Measurements from ENCODE around the gene RPL18A. TPM values are rescaled to one million over a fixed set of nuclear protein-coding genes. Genes with fewer than 3 reads are reported as not detected.

Gene RPL18A
- total RNA-seq, 1 experiment from 2014 or later, result 1,852 TPM

DNA sequence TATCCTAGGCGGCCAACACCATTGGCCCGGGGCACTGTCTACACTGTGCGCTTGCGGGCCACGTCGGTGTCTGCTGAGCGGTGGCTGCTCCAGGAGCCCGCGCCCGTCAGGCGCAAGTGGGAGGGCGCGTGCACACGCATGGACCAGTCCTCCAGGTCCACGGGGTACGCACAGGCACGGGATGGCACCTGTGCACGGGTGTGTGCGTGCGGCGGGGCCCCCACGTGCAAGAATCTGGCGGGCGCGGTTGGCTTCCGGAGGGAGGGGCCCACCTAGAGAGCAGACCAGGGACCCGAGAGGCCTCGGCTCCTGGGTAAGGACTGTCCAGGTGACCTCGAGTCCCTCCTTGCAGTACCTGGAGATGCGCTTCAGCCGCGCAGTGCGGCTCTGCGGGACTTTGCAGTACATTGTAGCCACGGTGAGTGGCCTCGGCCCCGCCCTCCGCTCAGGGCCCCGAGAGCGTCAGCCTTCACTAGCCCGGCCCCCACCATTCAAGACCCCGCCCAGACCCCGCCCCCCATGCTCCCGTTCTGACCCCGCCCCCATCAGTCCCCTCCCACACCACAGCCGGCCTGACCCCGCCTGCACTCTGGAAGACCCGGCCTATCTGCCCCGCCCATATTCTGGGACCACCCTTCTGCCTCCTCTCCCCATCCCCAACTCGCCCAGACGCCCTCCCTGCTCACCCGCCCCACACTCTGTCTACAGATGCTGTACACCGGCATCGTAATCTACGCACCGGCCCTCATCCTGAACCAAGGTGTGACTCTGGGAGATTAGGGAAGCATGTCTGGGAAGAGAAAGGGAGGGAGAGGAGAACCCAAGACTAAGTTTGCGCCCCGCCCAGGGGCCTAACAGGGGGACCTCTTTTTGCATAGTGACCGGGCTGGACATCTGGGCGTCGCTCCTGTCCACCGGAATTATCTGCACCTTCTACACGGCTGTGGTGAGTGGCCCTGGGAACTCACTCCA, 14.4 kb downstream of the RPL18A start:
- Histone ChIP-seq H3K36me3 (ENCODE audit: insufficient read depth, low read length, poor library complexity, severe bottlenecking) (no peaks in the 10 kb centered on the region), H3K9me3 (ENCODE audit: low read depth, low read length, poor library complexity, severe bottlenecking) (no peaks in the 10 kb centered on the region), H3K27me3 (replicated peaks; ENCODE audit: insufficient read depth, low read depth, low read length, poor library complexity) (peaks cover 46% of the 10 kb centered on the region), H3K27ac (ENCODE audit: low read depth, low read length, poor library complexity, severe bottlenecking) (no peak overlapping the region), H3K4me1 (ENCODE audit: insufficient read depth, low read length, poor library complexity, severe bottlenecking) (peaks cover 5% of the 10 kb centered on the region), H3K4me3 (ENCODE audit: low read depth, low read length, poor library complexity, severe bottlenecking) (peak overlapping the region; percentile 31)
- BruUV-seq (replicated peaks), result no TSS peak
- peak; percentile 75 for DNase-seq (ENCODE audit: low spot score)
- POLR2A ChIA-PET (ENCODE audit: low non-redundant PET), result no interaction called here
- TF ChIP-seq, protein P1, sequence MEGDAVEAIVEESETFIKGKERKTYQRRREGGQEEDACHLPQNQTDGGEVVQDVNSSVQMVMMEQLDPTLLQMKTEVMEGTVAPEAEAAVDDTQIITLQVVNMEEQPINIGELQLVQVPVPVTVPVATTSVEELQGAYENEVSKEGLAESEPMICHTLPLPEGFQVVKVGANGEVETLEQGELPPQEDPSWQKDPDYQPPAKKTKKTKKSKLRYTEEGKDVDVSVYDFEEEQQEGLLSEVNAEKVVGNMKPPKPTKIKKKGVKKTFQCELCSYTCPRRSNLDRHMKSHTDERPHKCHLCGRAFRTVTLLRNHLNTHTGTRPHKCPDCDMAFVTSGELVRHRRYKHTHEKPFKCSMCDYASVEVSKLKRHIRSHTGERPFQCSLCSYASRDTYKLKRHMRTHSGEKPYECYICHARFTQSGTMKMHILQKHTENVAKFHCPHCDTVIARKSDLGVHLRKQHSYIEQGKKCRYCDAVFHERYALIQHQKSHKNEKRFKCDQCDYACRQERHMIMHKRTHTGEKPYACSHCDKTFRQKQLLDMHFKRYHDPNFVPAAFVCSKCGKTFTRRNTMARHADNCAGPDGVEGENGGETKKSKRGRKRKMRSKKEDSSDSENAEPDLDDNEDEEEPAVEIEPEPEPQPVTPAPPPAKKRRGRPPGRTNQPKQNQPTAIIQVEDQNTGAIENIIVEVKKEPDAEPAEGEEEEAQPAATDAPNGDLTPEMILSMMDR (conservative IDR thresholded peaks at IDR 0.05; ENCODE audit: low read depth, low read length), result no peak
- no peak for TF ChIP-seq EZH2 (IDR thresholded peaks at IDR 0.05; ENCODE audit: borderline replicate concordance, low read depth, low read length, poor library complexity, severe bottlenecking)
- intact Hi-C loops (cut with micrococcal nuclease; ENCODE audit: unreplicated experiment), result loop anchor here (5.0 kb wide), 2 partner anchors 58 to 128 kb away; partner anchors contain the start of gene CCDC124
- CTCF ChIA-PET, result no interaction called here

DNA sequence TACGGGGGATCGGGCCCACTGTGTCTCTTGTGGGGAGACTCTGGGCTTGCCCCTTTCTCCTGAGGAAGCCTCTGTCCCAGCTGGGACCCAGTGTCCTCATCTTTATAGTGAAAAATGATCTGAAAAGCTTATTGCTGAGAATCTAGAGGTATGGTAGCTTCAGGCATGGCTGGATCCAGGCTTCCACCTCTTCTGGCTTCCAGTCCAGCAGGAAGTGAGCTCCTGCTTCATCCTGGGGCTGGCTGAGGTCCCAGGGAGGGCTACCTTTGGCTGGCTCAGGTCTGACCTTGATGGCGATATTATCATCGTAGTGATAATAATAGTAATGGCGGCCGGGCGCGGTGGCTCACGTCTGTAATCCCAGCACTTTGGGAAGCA, 15.0 kb downstream of the RPL18A start:
- DNase-seq (ENCODE audit: low spot score), result no peak
- peaks cover 39% of the 10 kb centered on the region for H3K27me3 ChIP-seq (replicated peaks; ENCODE audit: insufficient read depth, low read depth, low read length, poor library complexity)
- CTCF ChIA-PET, result no interaction called here
- no peak overlapping the region for H3K27ac ChIP-seq (ENCODE audit: low read depth, low read length, poor library complexity, severe bottlenecking)
- no TSS peak for BruUV-seq (replicated peaks)
- H3K4me3 ChIP-seq (ENCODE audit: low read depth, low read length, poor library complexity, severe bottlenecking), result no peak overlapping the region
- H3K36me3 ChIP-seq (ENCODE audit: insufficient read depth, low read length, poor library complexity, severe bottlenecking), result no peaks in the 10 kb centered on the region
- TF ChIP-seq, protein P1 (conservative IDR thresholded peaks at IDR 0.05; ENCODE audit: low read depth, low read length), result no peak
- no peak for TF ChIP-seq EZH2 (IDR thresholded peaks at IDR 0.05; ENCODE audit: borderline replicate concordance, low read depth, low read length, poor library complexity, severe bottlenecking)
- POLR2A ChIA-PET (ENCODE audit: low non-redundant PET), result no interaction called here
- H3K9me3 ChIP-seq (ENCODE audit: low read depth, low read length, poor library complexity, severe bottlenecking), result no peaks in the 10 kb centered on the region
- peaks cover 5% of the 10 kb centered on the region for H3K4me1 ChIP-seq (ENCODE audit: insufficient read depth, low read length, poor library complexity, severe bottlenecking)
- intact Hi-C loops (cut with micrococcal nuclease; ENCODE audit: unreplicated experiment), result loop anchor here (5.0 kb wide), 2 partner anchors 58 to 128 kb away; partner anchors contain the start of gene CCDC124

DNA sequence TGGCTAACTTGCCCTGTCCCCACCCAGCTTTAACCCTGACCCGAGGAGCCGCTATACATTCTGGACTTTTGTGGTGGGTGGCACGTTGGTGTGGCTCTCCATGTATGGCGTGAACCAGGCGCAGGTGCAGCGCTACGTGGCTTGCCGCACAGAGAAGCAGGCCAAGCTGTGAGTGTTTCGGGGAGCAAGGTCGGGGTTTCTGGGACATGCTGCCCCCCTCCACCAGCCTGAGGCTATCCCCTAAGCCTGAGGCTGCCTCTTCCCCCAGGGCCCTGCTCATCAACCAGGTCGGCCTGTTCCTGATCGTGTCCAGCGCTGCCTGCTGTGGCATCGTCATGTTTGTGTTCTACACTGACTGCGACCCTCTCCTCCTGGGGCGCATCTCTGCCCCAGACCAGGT, 18.0 kb downstream of the RPL18A start:
- ChIA-PET POLR2A (ENCODE audit: low non-redundant PET) (no interaction called here), CTCF (interaction anchor here (0.7 kb wide), 1 partner anchor 436 kb away, joined by 3 read pairs; no protein-coding TSS in a partner anchor)
- Histone ChIP-seq H3K4me3 (ENCODE audit: low read depth, low read length, poor library complexity, severe bottlenecking) (no peak overlapping the region), H3K27me3 (replicated peaks; ENCODE audit: insufficient read depth, low read depth, low read length, poor library complexity) (peaks cover 10% of the 10 kb centered on the region), H3K4me1 (ENCODE audit: insufficient read depth, low read length, poor library complexity, severe bottlenecking) (peaks cover 5% of the 10 kb centered on the region), H3K9me3 (ENCODE audit: low read depth, low read length, poor library complexity, severe bottlenecking) (no peaks in the 10 kb centered on the region), H3K36me3 (ENCODE audit: insufficient read depth, low read length, poor library complexity, severe bottlenecking) (no peaks in the 10 kb centered on the region), H3K27ac (ENCODE audit: low read depth, low read length, poor library complexity, severe bottlenecking) (no peak overlapping the region)
- BruUV-seq (replicated peaks), result no TSS peak
- no peak for DNase-seq (ENCODE audit: low spot score)
- intact Hi-C loops (cut with micrococcal nuclease; ENCODE audit: unreplicated experiment), result no loop called here
- TF ChIP-seq, protein P1 (conservative IDR thresholded peaks at IDR 0.05; ENCODE audit: low read depth, low read length), result no peak
- no peak for TF ChIP-seq EZH2 (IDR thresholded peaks at IDR 0.05; ENCODE audit: borderline replicate concordance, low read depth, low read length, poor library complexity, severe bottlenecking)
